GM18505 (cell line): ENCODE results near the gene FCRL6.

Source experiments
- ATAC-seq: cut with Tn5 transposase; IDR thresholded peaks from one replicate; pipeline ENCODE4 v1.9.1; 2021; ENCODE audit not compliant: unreplicated experiment
- POLR2A ChIP-seq: IDR thresholded peaks from 4 replicates; pipeline ENCODE4 v1.6.1; 2011; ENCODE audit warnings: borderline replicate concordance; ENCODE audit not compliant: insufficient read depth, insufficient read length; ENCODE audit errors: extremely low read depth

Gene FCRL6

GRCh38 chr1:159786465-159786864 lies 15.7 kb upstream of the FCRL6 start:
- TF ChIP-seq POLR2A: no peak
- no peak for ATAC-seq

DNA sequence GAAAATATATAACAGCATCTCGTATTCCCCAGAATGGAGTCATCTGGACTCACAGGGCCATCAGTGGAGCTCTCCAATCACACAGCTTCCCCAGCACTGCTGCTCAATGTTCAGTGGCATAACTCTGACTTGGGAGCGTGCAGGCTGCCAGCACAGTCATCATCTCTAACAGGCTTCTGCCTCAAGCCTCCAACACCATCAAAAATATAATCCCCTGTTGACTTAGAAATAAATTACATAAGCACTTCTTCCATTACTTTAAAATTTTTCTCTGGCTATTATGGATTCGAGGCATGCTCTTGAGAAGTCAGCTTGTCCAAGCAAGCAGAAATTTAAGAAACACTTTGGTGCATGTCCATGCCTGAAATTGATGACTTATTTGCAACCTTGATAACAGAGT lies 15.2 kb upstream of the FCRL6 start:
- no peak for ATAC-seq
- no peak for TF ChIP-seq POLR2A

DNA sequence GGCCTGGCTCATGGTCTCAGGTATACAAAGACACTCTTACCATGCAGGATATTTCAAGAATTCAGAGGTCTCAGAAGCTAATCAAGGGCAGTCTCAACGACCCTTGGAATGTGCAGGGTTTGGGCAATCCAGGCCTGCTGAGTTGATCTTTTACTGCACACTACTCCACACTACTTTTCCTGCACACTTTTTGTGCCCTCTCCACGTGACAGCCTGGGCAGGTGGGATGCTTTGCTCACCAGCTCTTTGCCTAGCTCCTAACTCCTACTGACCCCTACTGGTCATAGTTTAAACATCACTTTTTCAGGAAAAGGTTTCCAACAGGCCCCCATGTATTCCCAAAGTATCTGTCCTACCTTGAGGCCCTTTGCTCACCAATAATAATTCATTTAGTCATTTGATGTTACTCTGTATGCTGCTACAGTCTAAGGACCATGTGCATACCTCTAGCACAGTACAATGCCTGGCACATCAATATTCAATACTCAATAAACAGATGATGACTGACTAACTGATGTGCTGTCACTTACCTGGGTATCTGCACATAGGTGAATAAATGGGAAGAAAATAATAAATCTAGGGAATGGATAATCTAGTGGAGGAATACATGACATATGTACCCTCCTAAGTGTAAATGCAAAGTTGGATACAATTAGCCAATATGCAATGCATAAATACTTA lies 11.8 kb upstream of the FCRL6 start:
- no peak for ATAC-seq
- no peak for TF ChIP-seq POLR2A

DNA sequence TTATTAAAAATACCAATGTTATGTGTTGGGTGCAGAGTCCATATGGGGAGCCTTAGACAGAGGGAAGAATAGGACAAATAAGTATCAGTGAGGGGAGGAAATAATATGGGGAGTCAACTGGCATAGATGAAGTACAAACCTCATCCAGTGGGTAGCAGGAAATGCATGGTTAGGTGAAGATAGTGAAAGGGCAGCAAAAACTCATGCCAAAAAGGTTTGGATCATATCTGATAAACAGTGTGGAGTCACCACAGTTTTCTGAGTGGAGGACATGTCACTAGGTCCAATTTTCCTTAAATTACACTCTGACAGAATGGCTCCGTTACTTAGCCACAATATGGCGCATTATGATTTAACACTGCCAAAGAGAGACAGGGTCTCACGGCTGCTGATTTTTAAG lies 11.1 kb upstream of the FCRL6 start:
- no peak for ATAC-seq
- no peak for TF ChIP-seq POLR2A

- no peak for TF ChIP-seq POLR2A
- no peak for ATAC-seq
These were observed 10.7 kb upstream of the FCRL6 start for GRCh38 chr1:159791461-159791860.

DNA sequence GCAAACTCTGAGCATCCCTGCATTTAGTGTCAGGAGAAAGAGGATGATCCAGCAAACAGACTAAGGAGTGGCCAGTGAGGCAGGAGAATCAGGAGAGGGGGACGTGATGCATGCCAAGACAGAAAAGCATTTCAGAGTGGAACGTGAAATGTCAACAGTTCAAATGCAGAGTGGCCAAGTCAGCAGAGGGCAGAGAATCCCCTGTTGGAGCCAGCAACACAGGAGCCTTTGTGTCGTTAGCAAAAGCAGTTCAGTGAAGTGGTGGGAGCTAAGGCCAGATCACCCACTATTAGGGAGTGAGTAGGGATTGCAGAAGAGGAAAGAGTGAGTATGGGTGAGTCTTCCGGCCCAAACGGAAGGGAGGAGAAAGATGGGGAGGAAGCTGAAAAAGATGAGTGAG lies 6.6 kb upstream of the FCRL6 start:
- no peak for ATAC-seq

GRCh38 chr1:159798893-159799292 lies 3.3 kb upstream of the FCRL6 start:
- no peak for TF ChIP-seq POLR2A
- ATAC-seq: no peak

More for the DNA sequence above, 6.6 kb upstream of the FCRL6 start:
- no peak for TF ChIP-seq POLR2A

DNA sequence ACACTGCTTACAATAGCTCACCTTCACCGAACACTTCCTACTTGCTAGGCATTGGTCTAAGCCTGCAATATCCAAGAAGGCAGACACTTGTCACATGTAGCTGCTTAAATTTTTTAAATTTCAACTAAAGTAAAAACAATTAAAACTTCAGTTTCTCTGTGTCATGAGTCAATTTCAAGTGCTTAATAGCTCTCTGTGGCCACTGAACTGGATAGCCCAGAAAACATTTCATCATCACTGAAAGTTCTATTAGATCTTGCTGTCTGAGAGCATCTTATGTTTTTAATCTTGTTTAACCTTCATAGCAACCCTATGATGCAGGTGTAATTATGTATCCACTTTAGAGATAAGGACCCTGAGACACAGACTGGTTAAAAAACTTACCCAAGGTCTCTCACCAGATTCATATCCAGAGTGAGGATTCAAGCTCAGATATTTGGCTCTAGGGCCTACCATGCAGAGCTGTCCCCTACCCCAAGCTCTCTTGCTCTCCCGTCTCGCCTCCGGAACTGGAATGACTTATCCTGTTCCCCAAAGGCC lies 2.6 kb upstream of the FCRL6 start:
- no peak for TF ChIP-seq POLR2A
- no peak for ATAC-seq

- peak; percentile 58 for ATAC-seq
- TF ChIP-seq POLR2A: no peak
These were observed 1.8 kb upstream of the FCRL6 start for GRCh38 chr1:159800177-159800930.

DNA sequence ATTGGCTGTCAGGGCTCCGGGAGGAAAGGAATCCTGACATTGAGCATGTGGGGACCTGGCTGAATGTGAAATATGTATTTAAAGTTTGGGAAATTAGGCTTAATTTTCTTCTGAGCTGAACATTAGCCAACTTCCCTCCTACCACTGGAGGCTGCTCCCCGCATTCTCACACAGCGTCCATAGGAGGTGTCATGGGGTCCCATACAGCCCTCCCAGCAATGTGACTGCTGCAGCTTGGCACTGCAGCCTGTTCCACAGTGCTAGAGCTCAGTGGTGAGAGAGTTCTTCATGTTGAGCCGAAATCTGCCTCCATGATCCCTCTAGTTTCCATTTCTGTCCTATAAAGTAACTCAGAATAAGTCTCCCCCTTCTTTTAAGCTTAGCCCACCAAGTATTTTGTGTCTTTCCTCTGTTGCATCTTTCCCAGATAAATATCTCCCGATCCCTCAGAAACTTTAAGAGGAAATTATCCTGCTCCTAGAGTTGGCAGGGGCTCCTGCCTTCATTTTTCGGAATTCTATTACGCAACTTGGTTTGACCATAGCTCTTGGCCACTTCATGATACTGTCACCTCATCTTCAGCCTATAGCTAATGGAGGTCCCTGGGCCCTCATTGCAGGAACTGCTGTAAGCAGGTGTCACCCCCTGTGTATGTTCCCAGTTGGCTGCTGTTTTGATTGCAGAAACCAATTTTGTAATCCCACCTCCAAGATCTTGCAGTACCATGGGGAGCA lies 2.0 kb downstream of the FCRL6 start:
- no peak for ATAC-seq
- no peak for TF ChIP-seq POLR2A

DNA sequence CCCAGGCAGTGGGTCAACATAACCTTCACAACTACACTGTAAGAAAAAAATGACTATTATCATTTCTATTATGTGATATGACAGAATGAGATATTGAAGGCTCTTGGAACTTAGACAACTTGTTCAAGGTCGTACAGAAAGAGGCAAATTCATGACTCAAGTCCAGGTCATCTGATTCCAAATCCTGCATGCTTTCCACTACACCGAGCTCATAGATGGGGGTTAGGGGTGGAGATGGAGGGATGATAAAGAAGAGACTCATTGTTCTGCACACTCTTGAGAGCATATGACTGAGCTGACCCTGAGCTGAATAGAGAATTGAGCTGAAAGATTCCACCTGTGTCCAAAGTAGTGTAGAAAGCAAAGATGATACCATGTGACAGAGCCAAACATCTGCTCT lies 2.8 kb downstream of the FCRL6 start:
- ATAC-seq: no peak
- TF ChIP-seq POLR2A: no peak

DNA sequence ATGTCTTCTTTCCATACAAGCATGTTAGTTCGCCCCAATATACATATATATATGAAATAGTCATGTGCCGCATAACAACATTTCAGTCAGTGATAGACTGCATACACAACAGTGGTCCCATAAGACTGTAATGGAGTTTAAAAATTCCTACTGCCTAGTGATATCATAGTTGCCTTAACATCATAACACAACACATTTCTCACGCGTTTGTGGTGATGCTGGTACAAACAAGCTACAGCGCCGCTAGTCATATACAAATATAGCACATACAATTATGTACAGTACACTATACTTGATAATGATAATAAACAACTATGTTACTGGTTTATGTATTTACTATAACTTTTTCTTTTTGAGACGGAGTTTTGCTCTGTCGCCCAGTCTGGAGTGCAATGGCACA lies 13.8 kb downstream of the FCRL6 start:
- no peak for ATAC-seq
- no peak for TF ChIP-seq POLR2A

DNA sequence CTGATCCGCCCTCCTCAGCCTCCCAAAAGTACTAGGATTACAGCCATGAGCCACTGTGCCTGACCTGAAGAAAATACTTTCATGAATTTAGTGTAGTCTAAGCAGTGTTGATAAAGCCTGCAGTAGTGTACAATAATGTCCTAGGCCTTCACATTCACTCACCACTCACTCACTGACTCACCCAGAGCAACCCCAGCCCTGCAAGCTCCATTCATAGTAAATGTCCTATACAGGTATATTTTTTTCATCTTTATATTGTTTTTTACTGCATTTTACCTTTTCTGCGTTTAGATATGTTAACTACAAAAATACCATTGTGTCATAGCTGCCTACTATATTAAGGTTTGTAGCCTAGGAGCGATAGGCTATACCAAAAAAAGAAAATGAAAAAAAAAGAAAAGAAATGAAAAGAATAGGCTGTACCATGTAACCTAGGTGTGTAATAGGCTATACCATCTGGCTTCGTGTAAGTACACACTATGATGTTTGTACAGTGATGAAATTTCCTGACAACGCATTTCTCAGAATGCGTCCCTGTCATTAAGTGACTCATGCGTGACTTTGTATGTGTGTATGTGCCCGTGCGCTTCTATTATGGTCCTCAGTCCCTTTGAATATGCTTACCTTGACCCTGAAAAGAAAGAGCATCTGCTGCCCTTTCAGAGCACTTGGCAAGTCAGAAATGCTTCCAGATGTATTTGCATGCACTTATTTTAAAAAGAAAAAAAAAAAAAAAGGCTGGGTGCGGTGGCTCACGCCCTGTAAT lies 15.3 kb downstream of the FCRL6 start:
- ATAC-seq: no peak

More for the DNA sequence above, 15.3 kb downstream of the FCRL6 start:
- no peak for TF ChIP-seq POLR2A
